Ascending aorta (tissue), 2 donors: ENCODE measurements around the gene SLC25A21. TPM values are rescaled to one million over a fixed set of nuclear protein-coding genes. Genes with fewer than 3 reads are reported as not detected.

Experiments
- DNase-seq, 2 donors: peaks; one replicate each; pipeline ENCODE4 v3.0.0-alpha.2; 2019; ENCODE audit warnings: low spot score in 2 of 2
- H3K27ac ChIP-seq, 2 donors: fragments of 200-600 bp; sonication (generic); one replicate each; pipeline ENCODE4 v1.5.1; 2016 to 2017; ENCODE audit warnings: mild to moderate bottlenecking in 1 of 2
- H3K27me3 ChIP-seq: fragments of 200-600 bp; sonication (generic); one replicate; pipeline ENCODE4 v1.5.1; 2017
- H3K36me3 ChIP-seq, 2 donors: fragments of 200-600 bp; sonication (generic); one replicate each; pipeline ENCODE4 v1.5.1; 2016
- H3K4me1 ChIP-seq, 2 donors: fragments of 200-600 bp; sonication (generic); one replicate each; pipeline ENCODE4 v1.5.1; 2016 to 2017; ENCODE audit warnings: mild to moderate bottlenecking in 1 of 2
- H3K4me3 ChIP-seq, 2 donors: fragments of 200-600 bp; sonication (generic); one replicate each; pipeline ENCODE4 v1.5.1; 2016 to 2017; ENCODE audit warnings: mild to moderate bottlenecking in 1 of 2
- H3K9me3 ChIP-seq, 2 donors: fragments of 200-600 bp; sonication (generic); one replicate each; pipeline ENCODE4 v1.5.1; 2016
- intact Hi-C: fragments of 100-400 bp; cut with DNase I; formaldehyde crosslinking; loops from one replicate; pipeline ENCODE4 v1.15.1; 2023
- total RNA-seq: library from RNA; depleted of rRNA; stranded (reverse); fragments of >200 nt; gene quantifications from one replicate; pipeline ENCODE4 v1.1.0, GENCODE V29; 2016
- TF ChIP-seq, protein P1 (sequence below), 3 experiments: fragments of 200-600 bp in 2 of 3; fragments of 450-650 bp in 1 of 3; sonication (generic) in 2 of 3; IDR thresholded peaks; one replicate each; pipeline ENCODE4 v1.5.1; 2016 to 2019; ENCODE audit warnings: antibody characterized with exemption in 3 of 3, mild to moderate bottlenecking in 1 of 3, moderate library complexity in 1 of 3

Gene SLC25A21
- total RNA-seq, 1 donor from 2014 or later = not detected

DNA sequence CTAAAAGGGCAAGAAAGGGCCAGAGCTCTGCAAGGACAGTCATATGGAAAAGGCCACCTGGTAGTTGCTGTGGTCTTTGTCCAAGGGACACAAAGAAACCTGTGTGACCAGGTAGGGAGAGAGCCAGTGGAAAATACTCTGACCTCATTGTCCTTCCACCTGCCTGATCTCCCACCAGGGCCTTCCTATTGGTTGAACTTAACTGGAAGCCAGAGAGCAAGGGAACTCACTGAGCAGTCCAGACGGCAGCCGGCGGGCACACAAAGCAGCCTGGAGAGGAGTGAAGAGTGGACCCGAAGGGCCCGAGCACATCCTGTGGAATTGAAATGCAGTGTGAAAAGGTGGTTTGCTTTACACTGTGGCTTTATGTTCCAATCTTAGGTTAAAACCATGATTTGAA is 120.7 kb downstream of the SLC25A21 start:
- intact Hi-C loops = no loop called here
- TF ChIP-seq, protein P1, sequence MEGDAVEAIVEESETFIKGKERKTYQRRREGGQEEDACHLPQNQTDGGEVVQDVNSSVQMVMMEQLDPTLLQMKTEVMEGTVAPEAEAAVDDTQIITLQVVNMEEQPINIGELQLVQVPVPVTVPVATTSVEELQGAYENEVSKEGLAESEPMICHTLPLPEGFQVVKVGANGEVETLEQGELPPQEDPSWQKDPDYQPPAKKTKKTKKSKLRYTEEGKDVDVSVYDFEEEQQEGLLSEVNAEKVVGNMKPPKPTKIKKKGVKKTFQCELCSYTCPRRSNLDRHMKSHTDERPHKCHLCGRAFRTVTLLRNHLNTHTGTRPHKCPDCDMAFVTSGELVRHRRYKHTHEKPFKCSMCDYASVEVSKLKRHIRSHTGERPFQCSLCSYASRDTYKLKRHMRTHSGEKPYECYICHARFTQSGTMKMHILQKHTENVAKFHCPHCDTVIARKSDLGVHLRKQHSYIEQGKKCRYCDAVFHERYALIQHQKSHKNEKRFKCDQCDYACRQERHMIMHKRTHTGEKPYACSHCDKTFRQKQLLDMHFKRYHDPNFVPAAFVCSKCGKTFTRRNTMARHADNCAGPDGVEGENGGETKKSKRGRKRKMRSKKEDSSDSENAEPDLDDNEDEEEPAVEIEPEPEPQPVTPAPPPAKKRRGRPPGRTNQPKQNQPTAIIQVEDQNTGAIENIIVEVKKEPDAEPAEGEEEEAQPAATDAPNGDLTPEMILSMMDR (IDR thresholded peaks at IDR 0.05) = no peak
- Histone ChIP-seq H3K4me3 (no peak overlapping the region), H3K9me3 (peaks cover 0 to 5% of the 10 kb centered on the region in 2 donors), H3K27ac (no peak overlapping the region), H3K4me1 (peaks cover 0 to 3% of the 10 kb centered on the region in 2 donors), H3K27me3 (no peaks in the 10 kb centered on the region), H3K36me3 (no peaks in the 10 kb centered on the region)
- no peak for DNase-seq

DNA sequence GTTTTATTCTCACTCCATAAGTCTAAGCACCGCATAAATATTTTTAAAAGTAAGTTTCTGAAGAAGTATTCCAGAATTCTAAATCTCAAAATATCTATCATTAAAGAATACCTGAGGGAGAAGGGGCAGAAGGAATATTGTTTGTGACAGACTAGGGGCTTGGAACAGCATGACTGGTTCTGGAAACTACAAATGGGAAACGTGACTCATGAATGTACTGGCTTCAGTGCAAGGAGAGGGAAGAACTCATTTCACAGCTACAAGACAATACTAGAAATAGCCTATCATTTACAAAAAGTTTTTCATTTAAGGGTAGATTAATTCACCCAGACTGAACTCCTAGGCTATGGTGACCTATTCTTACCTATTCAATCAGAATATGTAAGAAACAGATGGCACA is 121.3 kb downstream of the SLC25A21 start:
- Histone ChIP-seq H3K36me3 (no peaks in the 10 kb centered on the region), H3K27me3 (no peaks in the 10 kb centered on the region), H3K27ac (no peak overlapping the region), H3K9me3 (peaks cover 0 to 5% of the 10 kb centered on the region in 2 donors), H3K4me1 (peaks cover 0 to 3% of the 10 kb centered on the region in 2 donors), H3K4me3 (no peak overlapping the region)
- DNase-seq = no peak
- TF ChIP-seq, protein P1 (IDR thresholded peaks at IDR 0.05) = no peak
- intact Hi-C loops = no loop called here

DNA sequence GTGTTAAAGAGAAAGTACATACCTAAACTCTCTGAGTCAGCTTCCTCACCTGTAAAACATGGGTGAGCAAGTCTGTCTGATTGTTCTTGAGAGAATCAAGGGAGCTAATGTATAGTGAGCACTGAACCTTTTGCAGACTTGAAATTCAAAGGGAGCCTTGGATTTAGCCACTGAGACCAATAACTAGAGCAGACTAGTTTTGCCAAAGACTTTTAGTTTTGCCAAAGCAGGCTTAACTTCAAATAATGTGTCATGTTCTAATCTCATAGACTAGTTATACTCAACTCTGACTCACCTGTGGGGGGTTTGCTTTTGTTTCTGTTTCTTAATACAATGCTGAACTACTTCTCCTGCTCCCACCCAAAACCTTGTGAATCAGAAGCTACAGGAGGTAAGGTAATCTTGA is 123.7 kb downstream of the SLC25A21 start:
- no peaks in the 10 kb centered on the region for H3K27me3 ChIP-seq
- peaks cover 0 to 3% of the 10 kb centered on the region in 2 donors for H3K4me1 ChIP-seq
- H3K9me3 ChIP-seq = no peaks in the 10 kb centered on the region
- H3K4me3 ChIP-seq = no peak overlapping the region
- intact Hi-C loops = no loop called here
- H3K27ac ChIP-seq = no peak overlapping the region
- no peaks in the 10 kb centered on the region for H3K36me3 ChIP-seq
- TF ChIP-seq, protein P1 (IDR thresholded peaks at IDR 0.05) = no peak
- no peak for DNase-seq

DNA sequence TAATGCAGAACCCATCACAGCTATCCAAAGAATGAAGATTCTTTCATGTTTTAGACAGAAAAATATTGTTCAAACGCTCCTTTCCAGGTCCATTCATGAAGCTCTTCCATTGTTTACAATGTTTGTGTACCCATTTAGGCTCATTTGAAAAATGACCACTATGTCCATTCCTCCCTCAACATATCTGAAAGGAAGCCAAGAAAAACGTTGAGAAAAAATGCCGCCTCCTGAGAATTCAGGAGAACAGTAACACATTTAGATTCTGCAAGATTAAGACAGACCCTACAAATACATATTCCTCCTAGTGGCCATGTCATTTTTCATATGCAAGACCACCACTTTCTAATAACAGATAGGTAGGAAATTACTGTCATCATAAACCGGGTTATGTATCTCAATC is 124.4 kb downstream of the SLC25A21 start:
- DNase-seq = no peak
- H3K4me3 ChIP-seq = no peak overlapping the region
- intact Hi-C loops = no loop called here

DNA sequence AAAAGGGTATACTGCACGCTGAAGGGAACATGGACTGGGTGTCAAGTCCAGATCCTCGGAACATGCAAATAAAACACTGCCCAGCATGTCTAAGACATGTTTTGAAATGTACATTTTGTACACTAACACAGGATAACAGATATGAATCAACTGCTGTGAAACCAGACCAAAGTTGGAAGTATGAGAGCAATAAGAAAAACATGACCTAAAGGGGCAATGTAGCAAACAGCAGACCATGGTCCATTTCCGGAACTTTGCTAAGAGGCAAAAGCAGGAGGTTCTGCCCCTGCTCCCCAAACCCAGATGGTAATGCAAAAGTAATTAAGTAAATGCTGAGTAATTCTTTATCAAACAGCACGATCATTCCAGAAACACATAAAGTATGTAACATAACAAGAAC is 125.2 kb downstream of the SLC25A21 start:
- TF ChIP-seq, protein P1 (IDR thresholded peaks at IDR 0.05) = no peak
- H3K4me1 ChIP-seq = peaks cover 0 to 3% of the 10 kb centered on the region in 2 donors
- H3K4me3 ChIP-seq = no peak overlapping the region
- H3K27ac ChIP-seq = no peak overlapping the region
- no peaks in the 10 kb centered on the region for H3K36me3 ChIP-seq
- no peaks in the 10 kb centered on the region for H3K27me3 ChIP-seq
- no peaks in the 10 kb centered on the region for H3K9me3 ChIP-seq
- intact Hi-C loops = no loop called here
- no peak for DNase-seq

More for the DNA sequence above, 124.4 kb downstream of the SLC25A21 start:
- Histone ChIP-seq H3K27me3 (no peaks in the 10 kb centered on the region), H3K27ac (no peak overlapping the region), H3K36me3 (no peaks in the 10 kb centered on the region), H3K9me3 (no peaks in the 10 kb centered on the region), H3K4me1 (peaks cover 0 to 3% of the 10 kb centered on the region in 2 donors)
- TF ChIP-seq, protein P1 (IDR thresholded peaks at IDR 0.05) = no peak

DNA sequence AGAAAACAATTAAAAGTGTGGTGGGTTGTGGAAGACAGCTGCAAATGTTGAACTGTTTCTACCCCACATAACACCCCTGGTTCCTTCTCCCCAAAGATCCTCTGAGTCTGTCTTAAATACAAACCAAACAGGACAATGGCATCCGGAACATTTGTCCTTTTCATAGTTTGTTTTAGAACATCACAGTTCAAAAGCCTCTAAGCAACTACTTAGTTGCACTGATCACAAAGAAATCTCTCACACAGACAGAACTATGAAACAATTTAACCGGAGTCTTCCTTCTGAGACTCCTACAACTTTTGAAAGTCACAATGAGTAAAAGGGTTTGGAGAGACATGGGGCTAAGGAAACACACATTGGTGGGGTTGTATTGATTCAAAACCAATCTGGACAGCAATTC is 125.6 kb downstream of the SLC25A21 start:
- Histone ChIP-seq H3K9me3 (no peaks in the 10 kb centered on the region), H3K4me3 (no peak overlapping the region), H3K36me3 (no peaks in the 10 kb centered on the region), H3K4me1 (peaks cover 0 to 3% of the 10 kb centered on the region in 2 donors), H3K27ac (no peak overlapping the region), H3K27me3 (no peaks in the 10 kb centered on the region)
- intact Hi-C loops = no loop called here
- TF ChIP-seq, protein P1 (IDR thresholded peaks at IDR 0.05) = no peak
- no peak for DNase-seq
